HG03060 (cell line): ENCODE measurements around the gene PROSER1.
"Not testable (repeated sequence)": the region's sequence is repeated elsewhere in the genome, so short reads cannot be mapped to it uniquely, and the experiment has no call there.

Experiments used
- ATAC-seq: cut with Tn5 transposase; IDR thresholded peaks from one replicate; pipeline ENCODE4 v1.9.1; 2021; ENCODE audit warnings: low read depth, moderate number of reproducible peaks; ENCODE audit not compliant: unreplicated experiment

PROSER1 gene

DNA sequence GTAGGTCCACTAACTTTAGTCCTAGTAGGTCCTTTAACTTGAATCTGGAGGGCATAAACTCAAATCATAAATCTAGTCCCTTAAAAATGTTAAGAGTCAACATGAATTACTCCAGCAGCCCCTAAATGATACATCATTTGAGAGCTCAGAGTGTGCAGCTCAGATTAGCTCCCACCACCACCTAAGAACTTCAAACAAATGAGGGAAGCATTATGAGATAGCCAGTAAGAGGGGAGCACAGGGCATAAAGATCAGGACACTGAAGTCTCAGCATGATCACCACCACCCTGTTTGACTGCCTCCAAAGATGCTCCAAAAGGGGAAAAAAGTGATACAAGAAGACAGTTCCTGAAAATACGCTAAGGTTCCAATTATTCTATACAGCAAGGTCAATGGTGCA, 5.7 kb downstream of the PROSER1 start:
- ATAC-seq: no peak

DNA sequence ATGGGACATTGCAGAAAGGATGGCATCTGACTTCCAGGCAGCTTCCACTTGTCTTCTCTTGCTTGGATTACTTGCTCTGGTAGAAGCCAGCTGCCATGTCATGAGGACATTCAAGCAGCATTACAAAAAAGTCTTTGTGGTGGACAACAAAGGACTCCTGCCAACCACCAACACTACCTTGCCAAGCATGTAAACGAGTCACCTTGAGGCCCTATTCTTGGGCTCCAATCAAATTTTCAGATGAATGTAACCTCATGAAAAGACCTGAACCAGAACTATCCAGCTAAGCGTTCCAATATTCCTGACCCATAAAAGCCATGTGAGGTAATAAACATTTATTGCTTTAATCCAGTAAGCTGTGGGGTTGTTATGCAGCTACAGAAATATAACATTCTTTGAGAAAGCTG, 12.5 kb downstream of the PROSER1 start:
- no peak for ATAC-seq

- no peak for ATAC-seq
Measured at GRCh38 chr13:39023761-39024160, 14.1 kb downstream of the PROSER1 start.

- no peak for ATAC-seq
Measured at GRCh38 chr13:39023316-39023715, 14.6 kb downstream of the PROSER1 start.

- ATAC-seq: no peak
Measured at GRCh38 chr13:39020853-39021462, 16.9 kb downstream of the PROSER1 start.

DNA sequence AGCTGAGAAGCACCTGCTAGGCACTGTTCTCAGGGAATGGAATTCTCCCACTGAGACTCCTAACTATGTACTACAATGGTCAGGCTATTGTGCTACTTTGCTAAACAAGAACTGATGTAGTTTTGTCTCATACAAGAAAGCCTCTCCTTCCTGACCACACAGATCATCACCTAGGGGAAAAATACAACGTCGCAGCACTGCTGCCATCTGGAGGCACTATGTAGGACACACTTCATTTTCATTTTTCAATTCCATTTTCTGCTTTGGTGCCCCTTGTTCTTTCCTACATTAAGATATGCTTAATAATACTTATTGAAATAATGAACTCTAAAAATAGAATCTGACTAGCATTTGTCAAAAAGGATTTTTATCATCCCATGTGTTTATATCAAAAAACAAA, 21.1 kb downstream of the PROSER1 start:
- ATAC-seq: peak; percentile 75

- ATAC-seq: peak; percentile 71
Measured at GRCh38 chr13:39016087-39016486, 21.8 kb downstream of the PROSER1 start.

GRCh38 chr13:39013462-39013861, 24.4 kb downstream of the PROSER1 start:
- ATAC-seq: no peak

DNA sequence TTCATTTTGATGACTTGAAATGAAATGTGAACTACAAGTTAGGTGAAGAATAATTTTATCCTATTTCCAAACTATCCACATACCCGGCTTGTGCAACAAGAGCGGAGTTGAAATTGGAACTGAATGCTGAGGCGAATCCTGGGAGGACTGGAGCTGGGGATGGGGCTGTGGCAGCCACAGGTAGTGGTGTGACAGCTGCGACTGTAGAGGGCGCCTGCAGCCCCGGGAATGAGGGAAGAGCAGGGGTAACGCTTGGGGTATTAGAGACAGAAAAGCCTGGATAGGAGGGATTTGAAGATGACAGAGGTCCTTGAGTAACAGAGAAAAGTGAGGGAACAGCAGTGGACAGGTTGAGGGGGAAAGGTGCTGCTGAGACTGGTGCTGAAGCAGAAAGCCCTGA, 25.3 kb downstream of the PROSER1 start:
- no peak for ATAC-seq

- ATAC-seq: not testable (repeated sequence)
Measured at GRCh38 chr13:39006371-39007111, 31.3 kb downstream of the PROSER1 start.

DNA sequence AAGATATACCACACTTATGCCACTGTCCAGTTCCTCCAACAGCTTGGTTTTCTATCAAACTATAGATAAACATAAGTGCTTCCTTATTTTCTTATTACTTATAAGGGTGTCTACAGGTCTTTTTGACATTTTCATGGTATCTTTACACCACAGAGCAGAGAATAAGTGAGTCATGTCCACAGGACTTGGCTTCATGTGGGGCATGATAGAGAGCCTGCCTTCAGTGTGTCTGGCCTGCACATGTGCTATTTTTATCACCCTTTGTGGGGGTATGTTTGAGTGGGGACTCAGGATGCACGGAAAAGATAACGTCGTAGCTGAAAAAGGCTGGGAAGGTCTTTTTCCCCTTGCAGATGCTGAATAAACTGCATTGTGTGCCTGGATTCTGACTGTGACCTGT, 39.1 kb downstream of the PROSER1 start:
- ATAC-seq: no peak

DNA sequence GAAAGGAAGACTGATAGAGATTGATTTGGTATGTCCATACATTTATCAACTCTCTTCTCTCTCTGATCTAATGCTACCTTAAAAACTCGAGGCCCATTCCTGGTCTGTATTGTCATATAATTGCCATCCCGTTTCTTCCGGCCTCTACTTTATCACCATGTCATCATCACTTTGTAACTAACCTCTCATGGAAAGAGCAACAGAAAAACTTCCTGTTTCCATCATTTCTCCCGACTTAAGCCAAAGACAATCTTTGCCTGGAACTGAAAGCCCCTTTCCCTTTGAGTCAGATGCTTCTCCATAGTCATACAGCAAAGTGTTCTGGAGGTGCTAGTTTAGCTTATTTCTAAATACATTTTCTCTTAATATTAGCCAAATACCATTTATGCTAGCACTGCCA, 44.5 kb downstream of the PROSER1 start:
- ATAC-seq: no peak

- no peak for ATAC-seq
Measured at GRCh38 chr13:38990693-38991092, 47.2 kb downstream of the PROSER1 start, which contains the start of gene STOML3. Gene STOML3, minus strand, starts transcription at chr13:38990831. Its CDS starts 110 bp downstream, at chr13:38990721.

DNA sequence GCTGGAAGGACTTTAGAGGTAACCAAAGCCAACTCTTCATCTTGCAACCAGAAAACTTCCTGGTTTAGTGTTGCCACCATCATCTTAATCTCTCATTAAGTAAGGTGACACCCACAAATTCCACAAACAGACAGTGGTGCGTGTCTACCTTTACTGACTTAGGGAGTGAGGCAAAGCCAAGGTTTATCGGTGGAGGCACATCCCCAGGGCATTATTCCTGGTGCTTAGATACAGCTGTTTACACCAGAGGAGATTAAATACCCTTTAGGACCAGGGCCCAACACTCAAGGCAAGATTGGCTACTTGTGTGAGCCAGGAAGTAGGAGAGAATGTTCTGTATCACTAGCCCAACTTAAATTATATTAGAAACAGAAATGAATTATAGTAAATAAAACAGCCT, 56.8 kb downstream of the PROSER1 start:
- no peak for ATAC-seq

DNA sequence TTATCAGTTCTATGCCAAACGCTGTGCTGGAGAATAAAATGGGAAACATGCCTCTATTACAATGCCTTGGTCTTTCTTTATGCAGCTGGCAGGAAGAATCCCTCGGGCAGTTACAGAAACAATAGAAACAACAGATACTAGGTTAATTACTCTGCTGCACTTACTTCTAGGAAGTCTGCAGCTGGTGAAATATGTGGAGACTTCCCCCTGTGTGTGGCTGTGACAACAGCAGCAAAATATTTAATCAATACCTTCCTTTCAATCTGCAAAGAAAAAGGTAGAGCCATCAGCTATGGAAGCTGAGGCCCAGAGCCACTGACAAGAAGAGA, 57.2 kb downstream of the PROSER1 start:
- no peak for ATAC-seq

DNA sequence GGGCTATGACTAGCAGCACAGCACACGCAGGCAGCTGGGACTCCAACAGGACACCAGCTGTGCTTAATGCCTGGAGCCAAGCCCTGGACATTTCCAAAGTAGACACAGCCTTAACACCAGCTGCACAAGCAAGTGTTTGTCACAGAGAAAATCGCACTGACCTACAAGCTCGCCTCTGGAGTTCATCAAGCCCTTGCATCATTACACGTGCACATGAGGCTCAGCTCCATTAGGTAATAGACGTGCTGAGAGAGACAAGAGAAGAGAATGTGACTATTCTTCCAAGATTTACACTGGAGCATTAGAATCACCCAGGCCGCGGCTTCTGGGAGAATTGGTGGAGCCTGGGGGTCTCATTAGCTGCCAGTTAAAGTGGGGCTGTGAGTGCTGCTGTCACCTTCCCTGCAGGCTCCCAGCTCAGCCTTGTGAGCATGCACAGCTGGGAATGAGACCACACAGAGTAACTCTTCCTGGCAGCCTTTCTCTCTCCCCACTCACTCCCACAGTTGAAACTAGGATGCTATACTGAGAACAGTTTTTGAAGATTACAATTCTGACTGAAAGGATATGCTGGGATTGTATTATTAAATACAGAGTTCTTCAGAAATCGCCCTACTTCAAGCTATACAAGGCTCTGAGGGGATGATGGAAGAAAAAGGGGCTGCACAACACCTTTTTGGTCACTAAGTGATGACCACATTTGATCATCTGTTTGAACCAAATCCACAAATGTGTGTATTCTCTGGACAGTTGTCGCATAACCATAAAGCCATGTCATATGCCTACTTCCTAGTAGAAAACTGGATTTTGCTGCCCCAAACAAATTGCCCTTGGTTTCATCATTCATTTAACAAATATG, 57.8 kb downstream of the PROSER1 start:
- ATAC-seq: no peak

- ATAC-seq: no peak
Measured at GRCh38 chr13:38970380-38971051, 67.4 kb downstream of the PROSER1 start.

DNA sequence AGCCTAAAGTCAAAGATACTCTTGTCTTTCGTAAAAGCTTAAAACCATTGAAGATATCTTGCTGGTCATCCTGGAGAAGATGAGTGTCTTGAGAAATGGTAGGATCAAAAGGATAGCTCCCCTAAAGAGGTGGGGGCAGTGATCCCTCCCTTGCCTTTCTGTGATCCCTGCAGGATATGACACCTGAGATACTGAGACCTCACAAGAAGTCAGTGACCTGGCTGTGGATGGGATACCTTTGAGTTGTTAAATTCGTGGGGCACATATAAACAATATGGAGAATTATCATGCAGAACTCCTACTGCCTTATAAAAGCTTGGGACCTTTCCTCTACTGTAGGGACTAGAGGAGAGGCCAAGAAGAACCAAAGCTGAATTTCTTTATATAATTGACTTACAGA, 68.7 kb downstream of the PROSER1 start:
- ATAC-seq: no peak

GRCh38 chr13:38967446-38967845, 70.4 kb downstream of the PROSER1 start:
- ATAC-seq: no peak

DNA sequence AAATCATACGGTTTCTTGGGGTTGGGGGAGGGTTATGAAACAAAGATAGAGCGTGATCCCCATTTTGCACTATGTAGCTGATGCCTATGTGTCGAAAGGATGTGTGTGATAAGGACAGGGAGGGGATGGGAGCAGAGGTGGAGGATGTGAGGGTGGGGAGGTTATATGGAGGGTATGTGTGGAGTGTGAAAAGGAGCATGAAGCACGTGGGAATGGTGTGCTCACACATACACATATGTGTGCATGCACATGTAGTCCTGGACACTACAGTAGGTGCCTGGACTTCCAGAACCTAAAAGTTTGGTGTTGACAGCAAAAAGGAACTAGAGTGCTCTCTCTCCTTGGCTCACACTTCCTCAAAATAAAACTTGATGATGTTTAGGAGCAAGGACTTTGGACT, 72.6 kb downstream of the PROSER1 start:
- no peak for ATAC-seq

- no peak for ATAC-seq
Measured at GRCh38 chr13:38960175-38960574, 77.7 kb downstream of the PROSER1 start.
